Mesendoderm (in vitro differentiated cells): Measurements from ENCODE around the gene FAM171A1. TPM values are rescaled to one million over a fixed set of nuclear protein-coding genes. Genes with fewer than 3 reads are reported as not detected.

Source experiments
- DNase-seq: peaks from one replicate; pipeline ENCODE4 v3.0.0; 2013
- H2AK5ac ChIP-seq: 2 replicates; pipeline ENCODE4 v1.6.1; 2013; ENCODE audit warnings: low read length, inconsistent platforms
- H2BK120ac ChIP-seq: 2 replicates; pipeline ENCODE4 v1.6.1; 2013; ENCODE audit warnings: low read depth, mild to moderate bottlenecking, low read length, moderate library complexity, mixed read lengths
- H2BK15ac ChIP-seq: replicated peaks from 2 replicates; pipeline ENCODE4 v1.6.1; 2013; ENCODE audit warnings: low read depth, mild to moderate bottlenecking, moderate library complexity
- H2BK5ac ChIP-seq: 2 replicates; pipeline ENCODE4 v1.6.1; 2013; ENCODE audit warnings: low read length, inconsistent platforms
- H3K18ac ChIP-seq: 2 replicates; pipeline ENCODE4 v1.6.1; 2013; ENCODE audit warnings: mild to moderate bottlenecking, low read length, mixed read lengths
- H3K23ac ChIP-seq: one replicate; pipeline ENCODE4 v1.6.1; 2013; ENCODE audit warnings: low read length
- H3K27ac ChIP-seq: 2 replicates; pipeline ENCODE4 v1.5.1; 2013; ENCODE audit warnings: low read depth, mild to moderate bottlenecking, inconsistent platforms, low read length, moderate library complexity
- H3K27me3 ChIP-seq: 2 replicates; pipeline ENCODE4 v1.6.1; 2013; ENCODE audit warnings: low read length, control low read depth, mild to moderate bottlenecking, inconsistent platforms; ENCODE audit not compliant: insufficient read depth, poor library complexity
- H3K36me3 ChIP-seq: 2 replicates; pipeline ENCODE4 v1.6.1; 2013; ENCODE audit warnings: low read length, inconsistent platforms; ENCODE audit not compliant: control insufficient read depth, insufficient read depth
- H3K4ac ChIP-seq: one replicate; pipeline ENCODE4 v1.6.1; 2013; ENCODE audit warnings: low read depth, mild to moderate bottlenecking, low read length, moderate library complexity
- H3K4me1 ChIP-seq: 2 replicates; pipeline ENCODE4 v1.6.1; 2013; ENCODE audit warnings: low read depth, low read length, inconsistent platforms; ENCODE audit not compliant: control insufficient read depth
- H3K4me2 ChIP-seq: 2 replicates; pipeline ENCODE4 v1.6.1; 2013; ENCODE audit warnings: low read length
- H3K4me3 ChIP-seq: 2 replicates; pipeline ENCODE4 v1.5.1; 2013; ENCODE audit warnings: mild to moderate bottlenecking, low read length
- H3K56ac ChIP-seq: one replicate; pipeline ENCODE4 v1.6.1; 2013; ENCODE audit warnings: low read length
- H3K79me1 ChIP-seq: 2 replicates; pipeline ENCODE4 v1.6.1; 2013; ENCODE audit warnings: low read length, inconsistent platforms
- H3K79me2 ChIP-seq: 2 replicates; pipeline ENCODE4 v1.6.1; 2013; ENCODE audit warnings: mild to moderate bottlenecking, low read length; ENCODE audit not compliant: control insufficient read depth, insufficient read depth
- H3K9ac ChIP-seq: 2 replicates; pipeline ENCODE4 v1.6.1; 2013; ENCODE audit warnings: low read length, inconsistent platforms
- H4K5ac ChIP-seq: one replicate; pipeline ENCODE4 v1.6.1; 2013; ENCODE audit warnings: low read length
- H4K8ac ChIP-seq: one replicate; pipeline ENCODE4 v1.6.1; 2013; ENCODE audit warnings: low read depth, mild to moderate bottlenecking, control low read depth, low read length, moderate library complexity
- WGBS: extraction: QIAGEN DNeasy Blood & Tissue Kit; methylation state at CpG from one replicate; pipeline ENCODE4 v1.1.7; 2013; ENCODE audit warnings: low lambda C conversion rate, missing lambda C conversion rate; ENCODE audit not compliant: insufficient coverage; ENCODE audit errors: extremely low coverage; 5-methylcytosine and 5-hydroxymethylcytosine counted together
- polyA plus RNA-seq, 2 experiments: library from polyadenylated mRNA; stranded (reverse); fragments of 200-250 nt; gene quantifications; one replicate each; pipeline ENCODE4 v1.2.3, GENCODE V29; 2013

Gene FAM171A1
- 47.8 TPM for polyA plus RNA-seq (2013, experiment 1 of 2)
- polyA plus RNA-seq (2013, experiment 2 of 2) = 49.6 TPM

DNA sequence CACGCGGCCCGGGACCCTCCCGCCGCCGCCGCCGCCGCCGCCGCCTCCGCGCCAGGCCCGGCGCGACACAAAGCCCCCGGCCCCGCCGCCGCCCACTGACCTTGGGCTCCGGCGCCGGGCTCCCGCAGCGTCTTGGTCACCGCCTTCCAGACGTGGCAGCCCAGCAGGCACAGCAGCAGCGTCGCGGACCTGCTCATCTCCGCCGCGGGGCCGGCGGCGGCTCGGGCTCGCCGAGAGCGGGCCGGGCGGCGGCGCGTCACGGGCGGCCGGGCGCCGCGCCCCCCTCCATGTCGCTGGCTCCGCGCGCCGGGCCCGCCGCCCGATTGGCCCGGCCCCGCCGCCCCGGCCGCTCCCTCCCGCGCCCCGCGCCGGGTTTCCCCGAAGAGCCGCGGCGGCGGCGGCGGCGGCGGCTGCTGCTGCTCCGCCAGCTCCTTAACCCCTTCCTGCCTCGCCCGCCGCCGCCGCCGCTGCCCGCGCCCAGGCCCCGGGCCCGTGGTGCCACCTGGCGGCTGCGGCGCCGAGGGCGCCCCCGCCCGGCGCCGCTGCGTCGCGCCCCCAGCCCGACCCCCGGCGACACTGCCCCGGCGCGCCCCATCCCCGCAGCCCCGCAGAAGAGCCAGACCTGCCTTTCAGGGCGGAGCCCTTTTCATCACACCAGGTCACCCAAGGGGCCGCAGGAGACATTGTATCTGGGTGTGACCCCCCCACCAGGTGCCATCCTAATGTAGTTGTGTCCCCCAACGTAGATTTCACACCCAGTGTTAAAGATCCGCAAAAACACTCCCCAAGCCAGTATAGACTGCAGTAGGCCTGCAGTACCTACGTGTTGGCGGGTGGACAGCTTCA, at the start of gene FAM171A1:
Gene FAM171A1, minus strand, starts transcription at position 434 of the 846 bp plus-strand sequence. Its CDS starts 237 bp downstream, at position 197.
- Histone ChIP-seq H3K79me1 (peaks cover 12% of the 10 kb centered on the region), H3K18ac (peak within 1 kb of the TSS; percentile 100), H2BK120ac (peak within 1 kb of the TSS; percentile 99), H3K9ac (peak within 1 kb of the TSS; percentile 67), H3K4ac (peak within 1 kb of the TSS; percentile 92), H3K36me3 (no peaks in the 10 kb centered on the region), H3K27me3 (no peaks in the 10 kb centered on the region), H3K79me2 (peaks cover 29% of the 10 kb centered on the region), H4K8ac (peak within 1 kb of the TSS; percentile 89), H2BK15ac (peak within 1 kb of the TSS; percentile 43), H2AK5ac (no peak within 1 kb of the TSS), H3K4me2 (peak within 1 kb of the TSS; percentile 35), H2BK5ac (peak within 1 kb of the TSS; percentile 58), H3K23ac (peak within 1 kb of the TSS; percentile 57), H3K27ac (peak within 1 kb of the TSS; percentile 90), H3K4me3 (peak within 1 kb of the TSS; percentile 60), H3K4me1 (peaks cover 10% of the 10 kb centered on the region), H3K56ac (peak within 1 kb of the TSS; percentile 88), H4K5ac (no peak within 1 kb of the TSS)
- peak; percentile 82 for DNase-seq
- no CpG with 5 or more reads among the region's 115 CpGs for WGBS

DNA sequence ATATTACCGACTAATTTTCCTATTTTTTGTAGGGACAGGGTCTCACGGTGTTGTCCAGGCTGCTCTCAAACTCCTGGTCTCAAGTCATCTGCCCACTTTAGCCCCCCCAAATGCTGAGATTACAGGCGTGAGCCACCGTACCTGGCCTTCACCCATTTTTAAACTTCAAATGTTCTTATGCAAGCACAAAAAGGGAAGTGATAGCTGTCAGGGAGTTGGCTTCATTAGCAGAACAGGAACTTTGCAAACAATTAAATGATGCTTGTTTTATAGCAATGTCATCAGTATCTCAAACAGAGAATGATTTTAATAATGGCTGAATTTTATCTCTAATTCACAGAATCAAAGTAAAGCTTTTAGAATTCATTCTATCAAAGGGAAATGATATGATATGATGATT, 49.8 kb upstream of the FAM171A1 start:
- no peak overlapping the region for H2BK120ac ChIP-seq
- H3K9ac ChIP-seq = no peak overlapping the region
- no peak overlapping the region for H3K18ac ChIP-seq
- no peak overlapping the region for H3K4me2 ChIP-seq
- H3K4me1 ChIP-seq = no peaks in the 10 kb centered on the region
- DNase-seq = no peak
- no peak overlapping the region for H2BK5ac ChIP-seq
- no peak overlapping the region for H3K27ac ChIP-seq
- no peaks in the 10 kb centered on the region for H3K36me3 ChIP-seq
- no peak overlapping the region for H4K5ac ChIP-seq
- H3K79me2 ChIP-seq = no peaks in the 10 kb centered on the region
- no peaks in the 10 kb centered on the region for H3K79me1 ChIP-seq
- no CpG with 5 or more reads among the region's 4 CpGs for WGBS
- H2AK5ac ChIP-seq = no peak overlapping the region
- H3K27me3 ChIP-seq = no peaks in the 10 kb centered on the region
- H3K4ac ChIP-seq = no peak overlapping the region
- no peak overlapping the region for H3K56ac ChIP-seq
- no peak overlapping the region for H4K8ac ChIP-seq
- no peak overlapping the region for H2BK15ac ChIP-seq
- H3K4me3 ChIP-seq = no peak overlapping the region
- no peak overlapping the region for H3K23ac ChIP-seq

DNA sequence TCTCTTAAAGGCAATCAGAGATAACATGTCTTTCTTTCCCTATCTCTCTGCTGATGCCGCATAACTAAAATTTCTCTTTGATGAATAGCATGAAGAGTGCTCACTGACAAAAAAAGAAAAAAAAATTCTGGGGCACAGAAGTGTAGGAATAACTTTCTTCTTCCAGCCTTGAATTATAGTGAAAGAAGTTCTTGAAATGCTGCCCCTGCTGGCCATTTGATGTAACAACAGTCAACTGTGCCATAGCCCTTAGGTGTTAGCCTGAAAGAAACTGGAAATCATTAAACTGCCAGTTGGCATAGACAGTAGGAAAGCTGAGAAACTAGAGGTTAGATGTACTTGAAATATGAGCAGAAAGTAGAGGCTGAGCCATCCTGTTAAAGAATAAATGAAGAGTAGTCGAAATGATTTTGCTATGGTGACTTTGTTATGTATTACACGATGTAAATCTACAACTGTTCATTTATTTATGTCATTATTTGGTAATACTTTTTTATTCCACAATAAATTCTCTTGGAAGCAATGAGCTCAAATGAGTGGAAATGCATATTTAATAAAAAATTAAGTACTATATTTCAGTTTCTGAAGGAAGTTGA, 48.3 kb upstream of the FAM171A1 start:
- no peak overlapping the region for H3K4me2 ChIP-seq
- peak; percentile 53 for DNase-seq
- no peaks in the 10 kb centered on the region for H3K79me1 ChIP-seq
- H2AK5ac ChIP-seq = no peak overlapping the region
- no peaks in the 10 kb centered on the region for H3K27me3 ChIP-seq
- H3K18ac ChIP-seq = no peak overlapping the region
- H3K4me1 ChIP-seq = no peaks in the 10 kb centered on the region
- H3K9ac ChIP-seq = no peak overlapping the region
- H4K5ac ChIP-seq = no peak overlapping the region
- no peak overlapping the region for H2BK15ac ChIP-seq
- WGBS = no CpG with 5 or more reads among the region's 3 CpGs
- H3K79me2 ChIP-seq = no peaks in the 10 kb centered on the region
- no peak overlapping the region for H3K4ac ChIP-seq
- no peak overlapping the region for H3K4me3 ChIP-seq
- no peak overlapping the region for H2BK120ac ChIP-seq
- no peaks in the 10 kb centered on the region for H3K36me3 ChIP-seq
- no peak overlapping the region for H2BK5ac ChIP-seq
- no peak overlapping the region for H3K23ac ChIP-seq
- no peak overlapping the region for H4K8ac ChIP-seq
- no peak overlapping the region for H3K56ac ChIP-seq
- H3K27ac ChIP-seq = no peak overlapping the region

DNA sequence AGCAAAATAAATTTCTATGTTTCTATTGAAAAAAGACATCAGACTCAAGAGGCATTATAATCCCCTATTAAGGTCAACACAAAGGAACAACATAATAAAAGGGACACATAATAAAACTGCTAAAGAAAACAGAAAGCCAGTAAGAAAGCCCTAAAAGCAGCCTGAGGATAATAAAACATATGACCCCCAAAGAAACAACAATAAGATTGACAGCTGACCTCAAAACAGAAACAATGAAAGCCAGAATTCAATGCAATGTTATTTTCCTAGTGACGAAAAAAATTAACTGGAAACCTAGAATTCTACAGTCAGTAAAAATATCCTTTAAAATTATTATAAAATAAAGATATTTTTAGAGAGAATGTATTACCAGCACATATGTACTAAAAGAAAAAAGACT, 44.9 kb upstream of the FAM171A1 start:
- no peak overlapping the region for H2BK120ac ChIP-seq
- H3K27me3 ChIP-seq = no peaks in the 10 kb centered on the region
- DNase-seq = no peak
- H3K79me1 ChIP-seq = no peaks in the 10 kb centered on the region
- no peaks in the 10 kb centered on the region for H3K4me1 ChIP-seq
- H3K9ac ChIP-seq = no peak overlapping the region
- H3K4me2 ChIP-seq = no peak overlapping the region
- H3K4ac ChIP-seq = no peak overlapping the region
- no peak overlapping the region for H2BK5ac ChIP-seq
- no peak overlapping the region for H2AK5ac ChIP-seq
- H3K56ac ChIP-seq = no peak overlapping the region
- H3K4me3 ChIP-seq = no peak overlapping the region
- no peak overlapping the region for H3K27ac ChIP-seq
- H4K8ac ChIP-seq = no peak overlapping the region
- no peak overlapping the region for H4K5ac ChIP-seq
- H3K79me2 ChIP-seq = no peaks in the 10 kb centered on the region
- WGBS = no CpG with 5 or more reads among the region's 1 CpG
- no peaks in the 10 kb centered on the region for H3K36me3 ChIP-seq
- no peak overlapping the region for H3K18ac ChIP-seq
- no peak overlapping the region for H3K23ac ChIP-seq
- H2BK15ac ChIP-seq = no peak overlapping the region

DNA sequence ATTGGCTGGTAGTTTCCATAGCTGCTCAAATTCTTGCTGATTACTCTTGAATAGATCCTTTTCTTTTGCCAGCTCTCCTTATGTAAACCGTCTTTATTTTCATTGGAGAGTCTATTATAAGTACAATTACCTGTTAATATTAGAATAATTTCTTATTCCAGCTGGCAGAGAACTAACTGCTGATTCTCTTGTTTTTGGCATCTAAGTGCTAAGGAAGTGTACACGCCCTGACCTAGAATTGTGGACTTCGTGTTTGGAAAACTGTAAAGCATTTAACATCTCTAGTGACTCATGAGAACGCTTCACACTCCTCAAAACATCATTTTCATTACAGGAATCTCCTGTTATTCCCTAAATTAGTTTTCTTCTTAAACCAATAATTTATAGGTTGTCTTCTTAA, 39.9 kb upstream of the FAM171A1 start:
- Histone ChIP-seq H3K36me3 (no peaks in the 10 kb centered on the region), H3K4me2 (no peak overlapping the region), H3K9ac (no peak overlapping the region), H3K4me3 (no peak overlapping the region), H2BK5ac (no peak overlapping the region), H2BK120ac (no peak overlapping the region), H4K8ac (no peak overlapping the region), H3K23ac (no peak overlapping the region), H2AK5ac (no peak overlapping the region), H3K27ac (no peak overlapping the region), H3K79me1 (no peaks in the 10 kb centered on the region), H2BK15ac (no peak overlapping the region), H3K18ac (no peak overlapping the region), H3K79me2 (no peaks in the 10 kb centered on the region), H3K4me1 (no peaks in the 10 kb centered on the region), H3K4ac (no peak overlapping the region), H3K56ac (no peak overlapping the region), H4K5ac (no peak overlapping the region), H3K27me3 (no peaks in the 10 kb centered on the region)
- no peak for DNase-seq
- no CpG with 5 or more reads among the region's 4 CpGs for WGBS
